Transverse colon (tissue), 4 donors: ENCODE measurements around the gene CCDC60. TPM values are rescaled to one million over a fixed set of nuclear protein-coding genes. Genes with fewer than 3 reads are reported as not detected.

Experiments used
- DNase-seq: peaks from one replicate; pipeline ENCODE4 v3.0.0-alpha.2; 2019
- H3K27ac ChIP-seq, 4 donors: fragments of 200-600 bp; sonication (generic); 2 replicates each; pipeline ENCODE4 v1.5.1; 2016 to 2018; ENCODE audit warnings: inconsistent platforms in 4 of 4
- H3K27me3 ChIP-seq: fragments of 200-600 bp; sonication (generic); 2 replicates; pipeline ENCODE4 v1.5.1; 2017; ENCODE audit warnings: inconsistent platforms
- H3K36me3 ChIP-seq, 4 donors: fragments of 200-600 bp; sonication (generic); 2 replicates each; pipeline ENCODE4 v1.5.1; 2017 to 2019; ENCODE audit warnings: inconsistent platforms in 4 of 4
- H3K4me1 ChIP-seq, 4 donors: fragments of 200-600 bp; sonication (generic); 2 replicates each; pipeline ENCODE4 v1.5.1; 2017 to 2020; ENCODE audit warnings: inconsistent platforms in 4 of 4
- H3K4me3 ChIP-seq, 4 donors: fragments of 200-600 bp; sonication (generic); 1 replicate in 1 of 4; 2 replicates in 3 of 4; pipeline versions ENCODE4 v1.5.1 to v1.6.1; 2017 to 2019; ENCODE audit warnings: inconsistent platforms in 4 of 4
- H3K9me3 ChIP-seq, 2 donors: fragments of 200-600 bp; sonication (generic); 2 replicates each; pipeline ENCODE4 v1.5.1; 2017 to 2019; ENCODE audit warnings: inconsistent platforms in 2 of 2
- EP300 ChIP-seq: sonication (generic); formaldehyde crosslinking; IDR thresholded peaks from one replicate; pipeline ENCODE4 v1.6.1; 2017; ENCODE audit warnings: antibody characterized with exemption, low read depth
- POLR2A ChIP-seq: fragments of 450-650 bp; IDR thresholded peaks from one replicate; pipeline ENCODE4 v1.6.1; 2016; ENCODE audit warnings: antibody characterized with exemption, mild to moderate bottlenecking, moderate library complexity
- POLR2AphosphoS5 ChIP-seq, 3 donors: sonication (generic); formaldehyde crosslinking; IDR thresholded peaks; one replicate each; pipeline ENCODE4 v1.6.1; 2016; ENCODE audit warnings: antibody characterized with exemption in 3 of 3
- WGBS, 2 donors: methylation state at CpG; one replicate each; pipeline ENCODE4 v1.1.5; 2018; ENCODE audit warnings: low coverage in 1 of 2; 5-methylcytosine and 5-hydroxymethylcytosine counted together
- in situ Hi-C, 4 donors: fragments of 200-750 bp; cut with MboI; loops; one replicate each; pipeline versions ENCODE4 v1.15.0 to v1.15.1; 2017; ENCODE audit warnings: low sequenced_read_pairs in 3 of 4, low pct_ligation_motif_present in 1 of 4, low pct_unique_long_range_greater_than_20kb in 1 of 4
- intact Hi-C: fragments of 100-400 bp; cut with DNase I; formaldehyde crosslinking; loops from one replicate; pipeline ENCODE4 v1.15.1; 2023; ENCODE audit warnings: low total_unique reads
- total RNA-seq, 4 donors: library from RNA; depleted of rRNA; stranded (reverse); fragments of >200 nt; gene quantifications; one replicate each; pipeline ENCODE4 v1.1.0, GENCODE V29; 2016
- TF ChIP-seq, protein P1 (sequence below), 5 experiments: fragments of 200-600 bp in 3 of 5; fragments of 450-650 bp in 2 of 5; sonication (generic) in 3 of 5; IDR thresholded peaks; 1 replicate in 2 of 5; 2 replicates in 3 of 5; pipeline ENCODE4 v1.5.1; 2016 to 2017; ENCODE audit warnings: antibody characterized with exemption in 5 of 5, inconsistent platforms in 3 of 5, mild to moderate bottlenecking in 2 of 5, moderate library complexity in 1 of 5

Gene CCDC60
- total RNA-seq, 4 donors from 2014 or later, result 0.68 to 2.6 (median 2.4) TPM; not detected in 1

DNA sequence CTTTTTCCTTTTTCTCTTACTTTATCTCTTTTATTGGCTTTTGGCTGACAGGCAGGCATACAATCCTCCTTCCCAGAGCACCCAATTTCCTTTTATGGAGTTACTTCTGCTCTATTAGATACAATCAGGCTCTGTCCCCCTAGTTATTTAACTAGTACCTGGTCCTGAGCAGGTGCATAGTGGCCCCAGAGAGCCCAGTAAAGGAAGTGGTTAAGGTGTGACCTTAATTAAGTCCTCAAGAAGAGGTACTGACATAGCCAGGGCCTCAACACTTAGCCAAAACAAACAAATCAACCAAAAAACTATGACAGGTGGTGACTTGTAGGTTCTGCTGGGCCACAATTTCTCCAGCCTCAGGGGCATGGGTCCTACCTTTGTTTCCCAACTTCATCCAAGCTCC lies 82.9 kb downstream of the CCDC60 start:
- H3K36me3 ChIP-seq, result no peaks in the 10 kb centered on the region
- no peak for DNase-seq
- TF ChIP-seq POLR2A, result no peak
- TF ChIP-seq EP300, result no peak
- TF ChIP-seq, protein P1, sequence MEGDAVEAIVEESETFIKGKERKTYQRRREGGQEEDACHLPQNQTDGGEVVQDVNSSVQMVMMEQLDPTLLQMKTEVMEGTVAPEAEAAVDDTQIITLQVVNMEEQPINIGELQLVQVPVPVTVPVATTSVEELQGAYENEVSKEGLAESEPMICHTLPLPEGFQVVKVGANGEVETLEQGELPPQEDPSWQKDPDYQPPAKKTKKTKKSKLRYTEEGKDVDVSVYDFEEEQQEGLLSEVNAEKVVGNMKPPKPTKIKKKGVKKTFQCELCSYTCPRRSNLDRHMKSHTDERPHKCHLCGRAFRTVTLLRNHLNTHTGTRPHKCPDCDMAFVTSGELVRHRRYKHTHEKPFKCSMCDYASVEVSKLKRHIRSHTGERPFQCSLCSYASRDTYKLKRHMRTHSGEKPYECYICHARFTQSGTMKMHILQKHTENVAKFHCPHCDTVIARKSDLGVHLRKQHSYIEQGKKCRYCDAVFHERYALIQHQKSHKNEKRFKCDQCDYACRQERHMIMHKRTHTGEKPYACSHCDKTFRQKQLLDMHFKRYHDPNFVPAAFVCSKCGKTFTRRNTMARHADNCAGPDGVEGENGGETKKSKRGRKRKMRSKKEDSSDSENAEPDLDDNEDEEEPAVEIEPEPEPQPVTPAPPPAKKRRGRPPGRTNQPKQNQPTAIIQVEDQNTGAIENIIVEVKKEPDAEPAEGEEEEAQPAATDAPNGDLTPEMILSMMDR (IDR thresholded peaks at IDR 0.05), result no peak
- intact Hi-C loops (no loop called here), in situ Hi-C loops (loop anchor here in 2 of 4 donors (10.0 to 25.0 kb wide), 2 partner anchors 303 to 305 kb away; no protein-coding TSS in a partner anchor)
- H3K4me3 ChIP-seq, result no peak overlapping the region
- H3K27me3 ChIP-seq, result no peaks in the 10 kb centered on the region
- H3K9me3 ChIP-seq, result no peaks in the 10 kb centered on the region
- peaks cover 0 to 11% (median 2%) of the 10 kb centered on the region in 4 donors for H3K4me1 ChIP-seq
- H3K27ac ChIP-seq, result peak overlapping the region in 1 of 4 donors; percentile 39

DNA sequence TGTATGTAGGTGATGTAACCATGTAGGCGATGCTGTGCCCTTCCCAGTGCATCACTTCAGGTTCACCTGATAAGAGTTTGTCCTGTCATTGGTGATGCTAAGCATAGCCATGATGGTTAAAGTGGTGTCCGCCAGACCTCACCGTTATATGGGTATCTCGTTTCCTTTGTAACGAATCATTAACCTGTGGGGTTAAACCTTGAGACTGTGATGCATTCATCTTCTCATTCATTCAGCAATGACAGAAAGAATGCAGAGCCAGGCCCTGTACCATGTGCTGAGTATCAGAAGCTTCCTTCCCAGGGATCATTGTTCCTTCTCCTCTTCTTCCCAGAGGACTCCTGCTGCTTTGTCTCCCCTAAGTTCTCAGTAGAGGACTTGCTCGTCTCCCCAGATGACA lies 84.9 kb downstream of the CCDC60 start:
- H3K4me3 ChIP-seq, result no peak overlapping the region
- intact Hi-C loops (no loop called here), in situ Hi-C loops (loop anchor here in 2 of 4 donors (10.0 to 25.0 kb wide), 2 partner anchors 305 to 307 kb away; no protein-coding TSS in a partner anchor)
- H3K36me3 ChIP-seq, result no peaks in the 10 kb centered on the region
- no peaks in the 10 kb centered on the region for H3K27me3 ChIP-seq
- H3K9me3 ChIP-seq, result no peaks in the 10 kb centered on the region
- peaks cover 0 to 7% (median 0%) of the 10 kb centered on the region in 4 donors for H3K4me1 ChIP-seq
- H3K27ac ChIP-seq, result no peak overlapping the region
- DNase-seq, result no peak
- TF ChIP-seq EP300, result no peak
- no peak for TF ChIP-seq POLR2A
- TF ChIP-seq POLR2AphosphoS5 (IDR thresholded peaks at IDR 0.05), result no peak
- TF ChIP-seq, protein P1 (IDR thresholded peaks at IDR 0.05), result no peak
- 75 to 89% methylated on average over 4 to 6 of the region's 6 CpGs for WGBS, 2 donors

- no peaks in the 10 kb centered on the region for H3K36me3 ChIP-seq
- no peaks in the 10 kb centered on the region for H3K4me1 ChIP-seq
- 28 to 40% methylated on average over 1 to 2 of the region's 2 CpGs for WGBS, 2 donors
- intact Hi-C loops, result no loop called here
- no peak overlapping the region for H3K4me3 ChIP-seq
- DNase-seq, result no peak
- no peaks in the 10 kb centered on the region for H3K9me3 ChIP-seq
- in situ Hi-C loops, result loop anchor here in 1 of 4 donors (25.0 kb wide), 1 partner anchor 311 kb away; no protein-coding TSS in a partner anchor
- no peak overlapping the region for H3K27ac ChIP-seq
- no peaks in the 10 kb centered on the region for H3K27me3 ChIP-seq
- TF ChIP-seq POLR2A (no peak), POLR2AphosphoS5 (IDR thresholded peaks at IDR 0.05) (no peak), EP300 (no peak)
- TF ChIP-seq, protein P1 (IDR thresholded peaks at IDR 0.05), result no peak
These were observed 88.8 kb downstream of the CCDC60 start for GRCh38 chr12:119423285-119423684.

DNA sequence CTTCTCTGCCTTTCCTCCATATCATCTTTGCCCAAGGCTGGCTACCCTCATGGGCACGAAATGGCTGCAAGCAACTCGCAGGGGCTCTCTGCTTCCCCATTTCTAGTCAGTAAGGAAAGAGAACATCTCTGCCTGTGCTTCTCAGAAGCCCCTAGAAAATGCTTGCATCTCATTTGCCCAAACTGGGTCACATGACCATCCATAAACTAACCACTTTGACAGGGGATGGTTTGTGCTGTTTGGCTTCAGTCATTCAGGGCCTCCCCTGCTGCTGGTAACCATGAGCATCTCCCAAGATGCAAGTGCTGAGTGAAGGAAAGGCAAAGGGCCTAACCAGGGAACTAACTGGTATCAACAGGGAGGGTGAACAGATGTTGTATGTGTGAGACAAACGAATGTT lies 91.1 kb downstream of the CCDC60 start:
- Histone ChIP-seq H3K4me3 (no peak overlapping the region), H3K27me3 (no peaks in the 10 kb centered on the region), H3K4me1 (no peaks in the 10 kb centered on the region), H3K9me3 (no peaks in the 10 kb centered on the region), H3K27ac (no peak overlapping the region), H3K36me3 (no peaks in the 10 kb centered on the region)
- WGBS, 2 donors, result 66 to 78% methylated on average over 2 to 3 of the region's 3 CpGs
- TF ChIP-seq POLR2AphosphoS5 (IDR thresholded peaks at IDR 0.05), result no peak
- no peak for TF ChIP-seq POLR2A
- in situ Hi-C loops (no loop called here), intact Hi-C loops (no loop called here)
- no peak for DNase-seq

DNA sequence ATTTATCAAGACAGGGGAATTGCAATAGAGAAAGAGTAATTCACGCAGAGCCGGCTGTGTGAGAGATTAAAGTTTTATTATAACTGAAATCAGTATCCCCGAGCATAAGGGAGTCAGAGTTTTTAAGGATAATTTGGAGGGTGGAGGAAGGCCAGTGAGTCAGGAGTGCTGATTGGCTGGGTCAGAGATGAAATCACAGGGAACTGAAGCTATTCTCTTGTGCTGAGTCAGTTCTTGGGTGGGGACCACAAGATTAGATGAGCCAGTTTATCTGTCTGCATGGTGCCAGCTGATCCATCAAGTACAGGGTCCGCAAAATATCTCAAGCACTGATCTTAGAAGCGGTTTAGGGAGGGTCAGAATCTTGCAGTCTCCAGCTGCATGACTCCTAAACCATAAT lies 96.6 kb downstream of the CCDC60 start:
- 80 to 83% methylated on average over 5 of the region's 5 CpGs for WGBS, 2 donors
- in situ Hi-C loops, result no loop called here

More for the DNA sequence above, 96.6 kb downstream of the CCDC60 start:
- Histone ChIP-seq H3K36me3 (no peaks in the 10 kb centered on the region), H3K9me3 (no peaks in the 10 kb centered on the region), H3K27ac (no peak overlapping the region), H3K4me1 (no peaks in the 10 kb centered on the region), H3K27me3 (no peaks in the 10 kb centered on the region), H3K4me3 (no peak overlapping the region)
- DNase-seq, result no peak
- intact Hi-C loops, result no loop called here
- TF ChIP-seq, protein P1 (IDR thresholded peaks at IDR 0.05), result no peak
- no peak for TF ChIP-seq POLR2AphosphoS5 (IDR thresholded peaks at IDR 0.05)
- TF ChIP-seq POLR2A, result no peak
- no peak for TF ChIP-seq EP300
